Activated T-helper 17 cell treated with anti-CD3 and anti-CD28 coated beads, Interleukin-2, amount 50 U/mL, for 72 hours (primary cell): Measurements from ENCODE around the gene AVPR2. TPM values are rescaled to one million over a fixed set of nuclear protein-coding genes. Genes with fewer than 3 reads are reported as not detected.

Experiments used
- ATAC-seq: fragments of 150-1000 bp; cut with Tn5 transposase; replicated peaks from 2 replicates; pipeline ENCODE4 v1.10.0; 2021; ENCODE audit warnings: mild to moderate bottlenecking, moderate library complexity
- H3K27ac Mint-ChIP-seq: one replicate; pipeline ENCODE4 v1.8.0; 2022; ENCODE audit warnings: mixed read lengths
- H3K27me3 Mint-ChIP-seq: one replicate; pipeline ENCODE4 v1.8.0; 2022; ENCODE audit warnings: mixed read lengths
- H3K36me3 Mint-ChIP-seq: one replicate; pipeline ENCODE4 v1.8.0; 2022; ENCODE audit warnings: low read depth, mild to moderate bottlenecking, mixed read lengths
- H3K4me1 Mint-ChIP-seq: one replicate; pipeline ENCODE4 v1.8.0; 2022; ENCODE audit warnings: mixed read lengths
- H3K4me3 Mint-ChIP-seq: one replicate; pipeline ENCODE4 v1.8.0; 2022; ENCODE audit warnings: mild to moderate bottlenecking, mixed read lengths
- H3K9me3 Mint-ChIP-seq: one replicate; pipeline ENCODE4 v1.8.0; 2022; ENCODE audit warnings: mixed read lengths
- total RNA-seq, 2 donors: library from RNA; stranded (reverse); gene quantifications; one replicate each; pipeline ENCODE4 v1.2.3, GENCODE V29; 2022

AVPR2 gene
- total RNA-seq = under 1 TPM in 1 of 2 donors, not detected in 1; 0.32 TPM

- Mint-ChIP-seq H3K9me3 (no peaks in the 10 kb centered on the region), H3K27ac (peak within 1 kb of the TSS; percentile 83), H3K36me3 (no peaks in the 10 kb centered on the region), H3K4me1 (peaks cover 24% of the 10 kb centered on the region), H3K4me3 (peak within 1 kb of the TSS; percentile 27), H3K27me3 (no peaks in the 10 kb centered on the region)
- ATAC-seq = no peak
Observed at GRCh38 chrX:153903991-153904957, at the start of gene AVPR2. Gene AVPR2, plus strand, starts transcription at chrX:153904673. Its CDS starts 473 bp downstream, at chrX:153905146.

- no peaks in the 10 kb centered on the region for H3K27me3 Mint-ChIP-seq
- H3K9me3 Mint-ChIP-seq = no peaks in the 10 kb centered on the region
- no peak overlapping the region for H3K27ac Mint-ChIP-seq
- no peak for ATAC-seq
- H3K4me1 Mint-ChIP-seq = no peaks in the 10 kb centered on the region
- no peak overlapping the region for H3K4me3 Mint-ChIP-seq
- no peaks in the 10 kb centered on the region for H3K36me3 Mint-ChIP-seq
Observed at GRCh38 chrX:153854702-153855101, 49.8 kb upstream of the AVPR2 start.

- H3K4me3 Mint-ChIP-seq = no peak overlapping the region
- H3K27me3 Mint-ChIP-seq = no peaks in the 10 kb centered on the region
- no peaks in the 10 kb centered on the region for H3K4me1 Mint-ChIP-seq
- no peaks in the 10 kb centered on the region for H3K9me3 Mint-ChIP-seq
- no peak overlapping the region for H3K27ac Mint-ChIP-seq
- ATAC-seq = no peak
- no peaks in the 10 kb centered on the region for H3K36me3 Mint-ChIP-seq
Observed at GRCh38 chrX:153857348-153857903, 47.0 kb upstream of the AVPR2 start.

- H3K9me3 Mint-ChIP-seq = no peaks in the 10 kb centered on the region
- no peak overlapping the region for H3K27ac Mint-ChIP-seq
- no peak for ATAC-seq
- H3K36me3 Mint-ChIP-seq = no peaks in the 10 kb centered on the region
- H3K4me3 Mint-ChIP-seq = no peak overlapping the region
- no peaks in the 10 kb centered on the region for H3K4me1 Mint-ChIP-seq
- H3K27me3 Mint-ChIP-seq = no peaks in the 10 kb centered on the region
Observed at GRCh38 chrX:153861151-153861550, 43.3 kb upstream of the AVPR2 start.

GRCh38 chrX:153861733-153862310 lies 42.7 kb upstream of the AVPR2 start:
- no peaks in the 10 kb centered on the region for H3K9me3 Mint-ChIP-seq
- ATAC-seq = no peak
- H3K36me3 Mint-ChIP-seq = no peaks in the 10 kb centered on the region
- no peak overlapping the region for H3K27ac Mint-ChIP-seq
- H3K27me3 Mint-ChIP-seq = no peaks in the 10 kb centered on the region
- H3K4me1 Mint-ChIP-seq = no peaks in the 10 kb centered on the region
- H3K4me3 Mint-ChIP-seq = no peak overlapping the region

GRCh38 chrX:153862369-153863250 lies 41.9 kb upstream of the AVPR2 start:
- no peak overlapping the region for H3K27ac Mint-ChIP-seq
- H3K4me3 Mint-ChIP-seq = no peak overlapping the region
- no peak for ATAC-seq
- H3K9me3 Mint-ChIP-seq = no peaks in the 10 kb centered on the region
- no peaks in the 10 kb centered on the region for H3K36me3 Mint-ChIP-seq
- H3K27me3 Mint-ChIP-seq = no peaks in the 10 kb centered on the region
- H3K4me1 Mint-ChIP-seq = no peaks in the 10 kb centered on the region

- Mint-ChIP-seq H3K4me1 (no peaks in the 10 kb centered on the region), H3K27me3 (no peaks in the 10 kb centered on the region), H3K27ac (no peak overlapping the region), H3K9me3 (no peaks in the 10 kb centered on the region), H3K36me3 (no peaks in the 10 kb centered on the region), H3K4me3 (no peak overlapping the region)
- ATAC-seq = no peak
Observed at GRCh38 chrX:153863251-153863991, 41.1 kb upstream of the AVPR2 start.

GRCh38 chrX:153864101-153864500 lies 40.4 kb upstream of the AVPR2 start:
- Mint-ChIP-seq H3K4me3 (no peak overlapping the region), H3K36me3 (no peaks in the 10 kb centered on the region), H3K27ac (no peak overlapping the region), H3K9me3 (no peaks in the 10 kb centered on the region), H3K4me1 (no peaks in the 10 kb centered on the region), H3K27me3 (no peaks in the 10 kb centered on the region)
- no peak for ATAC-seq

GRCh38 chrX:153864561-153865320 lies 39.7 kb upstream of the AVPR2 start:
- Mint-ChIP-seq H3K27ac (no peak overlapping the region), H3K27me3 (no peaks in the 10 kb centered on the region), H3K9me3 (no peaks in the 10 kb centered on the region), H3K4me3 (no peak overlapping the region), H3K4me1 (no peaks in the 10 kb centered on the region), H3K36me3 (no peaks in the 10 kb centered on the region)
- no peak for ATAC-seq

GRCh38 chrX:153865321-153865580 lies 39.2 kb upstream of the AVPR2 start:
- H3K27ac Mint-ChIP-seq = no peak overlapping the region
- H3K36me3 Mint-ChIP-seq = no peaks in the 10 kb centered on the region
- H3K4me3 Mint-ChIP-seq = no peak overlapping the region
- no peaks in the 10 kb centered on the region for H3K9me3 Mint-ChIP-seq
- H3K4me1 Mint-ChIP-seq = no peaks in the 10 kb centered on the region
- H3K27me3 Mint-ChIP-seq = no peaks in the 10 kb centered on the region
- no peak for ATAC-seq

- Mint-ChIP-seq H3K4me3 (no peak overlapping the region), H3K27me3 (no peaks in the 10 kb centered on the region), H3K9me3 (no peaks in the 10 kb centered on the region), H3K36me3 (no peaks in the 10 kb centered on the region), H3K4me1 (no peaks in the 10 kb centered on the region), H3K27ac (no peak overlapping the region)
- no peak for ATAC-seq
Observed at GRCh38 chrX:153865685-153866084, 38.8 kb upstream of the AVPR2 start.

- H3K4me3 Mint-ChIP-seq = no peak overlapping the region
- no peaks in the 10 kb centered on the region for H3K27me3 Mint-ChIP-seq
- H3K36me3 Mint-ChIP-seq = no peaks in the 10 kb centered on the region
- no peaks in the 10 kb centered on the region for H3K9me3 Mint-ChIP-seq
- no peak overlapping the region for H3K27ac Mint-ChIP-seq
- ATAC-seq = no peak
- H3K4me1 Mint-ChIP-seq = no peaks in the 10 kb centered on the region
Observed at GRCh38 chrX:153866302-153867019, 38.0 kb upstream of the AVPR2 start.

- H3K36me3 Mint-ChIP-seq = no peaks in the 10 kb centered on the region
- no peak overlapping the region for H3K4me3 Mint-ChIP-seq
- no peaks in the 10 kb centered on the region for H3K27me3 Mint-ChIP-seq
- H3K4me1 Mint-ChIP-seq = no peaks in the 10 kb centered on the region
- H3K27ac Mint-ChIP-seq = no peak overlapping the region
- ATAC-seq = no peak
- H3K9me3 Mint-ChIP-seq = no peaks in the 10 kb centered on the region
Observed at GRCh38 chrX:153867139-153867538, 37.3 kb upstream of the AVPR2 start.
